ENCODE data around the gene FYB2. TPM values are rescaled to one million over a fixed set of nuclear protein-coding genes. Genes with fewer than 3 reads are reported as not detected.

FYB2 gene
- polyA plus RNA-seq, 3 donors, result 0.49 TPM; not detected in 2

GRCh38 chr1:56771717-56772116 is 47.5 kb downstream of the FYB2 start:
- H3K27ac ChIP-seq (ENCODE audit: low read depth, low read length), result no peak overlapping the region
- 81 to 90% (median 88%) methylated on average over 3 of the region's 3 CpGs for WGBS, 3 donors

DNA sequence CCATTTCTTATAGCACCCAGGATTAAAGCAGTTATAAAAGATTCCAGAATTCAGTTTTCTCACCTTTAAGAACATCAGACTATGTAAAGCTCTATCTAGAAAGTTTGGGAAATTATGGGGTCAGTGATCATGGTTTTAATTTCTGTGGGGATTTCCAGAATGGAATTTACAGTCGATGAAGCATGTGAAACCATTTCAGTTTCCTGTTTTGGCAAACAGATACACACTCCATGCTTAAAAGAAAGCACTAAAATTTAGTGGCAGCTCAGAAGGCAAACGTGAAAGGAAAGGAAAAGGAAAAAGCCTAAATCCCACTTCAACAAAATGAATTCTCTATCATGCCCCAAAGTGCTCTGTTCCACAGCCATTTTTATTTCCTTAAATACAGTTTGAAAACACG is 60.4 kb downstream of the FYB2 start:
- H3K27ac ChIP-seq (ENCODE audit: low read depth, low read length), result no peak overlapping the region
- 26 to 60% (median 27%) methylated on average over 3 of the region's 3 CpGs for WGBS, 3 donors

GRCh38 chr1:56758135-56758534 is 61.1 kb downstream of the FYB2 start:
- no peak overlapping the region for H3K27ac ChIP-seq (ENCODE audit: low read depth, low read length)

DNA sequence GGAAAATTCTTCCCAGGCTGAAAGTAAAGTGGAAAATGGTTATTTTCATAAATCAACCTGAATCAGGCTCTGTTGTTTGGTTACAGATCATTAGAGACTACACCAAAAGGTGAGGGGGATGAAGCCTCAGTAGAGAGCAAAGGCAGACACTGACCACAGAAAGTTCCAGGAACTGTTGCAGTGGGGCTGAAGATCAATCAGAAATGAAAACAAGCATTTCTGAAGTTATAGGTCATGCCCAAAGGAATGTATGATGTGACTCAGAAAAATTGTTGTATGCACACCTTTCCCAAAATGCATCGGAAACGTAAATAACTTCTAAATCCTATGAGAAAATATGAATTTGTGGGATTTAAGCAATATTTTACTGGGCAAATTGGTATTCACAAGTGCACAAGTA is 63.3 kb downstream of the FYB2 start:
- WGBS, 3 donors, result 90 to 94% (median 91%) methylated on average over 2 of the region's 2 CpGs

DNA sequence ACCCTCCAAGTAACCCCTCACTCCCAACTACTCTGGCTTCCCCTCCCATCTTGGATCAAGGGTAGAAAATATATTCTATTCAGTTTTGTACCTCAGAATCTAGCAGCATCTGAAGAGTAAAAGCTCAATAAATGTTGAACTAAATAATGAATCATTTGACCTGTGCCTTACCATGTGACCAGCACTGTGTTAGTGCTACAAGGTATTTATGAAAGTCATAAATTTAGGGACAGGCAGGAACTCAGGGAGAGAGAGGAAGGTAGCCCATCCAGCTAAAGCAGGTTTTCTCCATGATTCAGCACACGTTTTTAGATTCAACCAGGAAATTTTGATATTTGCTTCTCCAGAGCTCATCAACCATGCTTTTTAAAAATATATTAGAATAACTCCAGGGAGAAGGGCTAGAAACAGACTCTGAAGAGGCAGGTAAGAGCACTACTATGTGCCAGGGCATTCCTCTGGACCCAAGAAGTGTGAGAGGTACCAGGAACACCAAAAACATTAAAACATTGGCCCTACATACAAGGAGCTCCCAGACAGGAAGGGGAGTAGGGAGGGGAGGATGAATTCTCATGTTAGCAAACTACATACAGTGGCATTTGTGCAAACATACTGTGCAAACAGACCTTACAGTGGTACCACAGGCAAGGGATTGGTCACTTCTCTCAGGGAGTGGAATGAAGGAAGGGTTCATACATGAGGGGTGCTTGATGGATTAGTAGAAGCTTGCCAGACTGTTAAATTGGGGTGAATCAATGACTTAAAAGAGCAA is 64.3 kb downstream of the FYB2 start:
- no peak overlapping the region for H3K27ac ChIP-seq (ENCODE audit: low read depth, low read length)
- 26 to 54% (median 49%) methylated on average over 1 of the region's 1 CpG for WGBS, 3 donors

More for the DNA sequence above, 63.3 kb downstream of the FYB2 start:
- H3K27ac ChIP-seq (ENCODE audit: low read depth, low read length), result no peak overlapping the region

- H3K27ac ChIP-seq (ENCODE audit: low read depth, low read length), result no peak overlapping the region
- WGBS, 3 donors, result 62 to 86% (median 69%) methylated on average over 3 of the region's 3 CpGs
These were observed 74.0 kb downstream of the FYB2 start for GRCh38 chr1:56745231-56745630.

DNA sequence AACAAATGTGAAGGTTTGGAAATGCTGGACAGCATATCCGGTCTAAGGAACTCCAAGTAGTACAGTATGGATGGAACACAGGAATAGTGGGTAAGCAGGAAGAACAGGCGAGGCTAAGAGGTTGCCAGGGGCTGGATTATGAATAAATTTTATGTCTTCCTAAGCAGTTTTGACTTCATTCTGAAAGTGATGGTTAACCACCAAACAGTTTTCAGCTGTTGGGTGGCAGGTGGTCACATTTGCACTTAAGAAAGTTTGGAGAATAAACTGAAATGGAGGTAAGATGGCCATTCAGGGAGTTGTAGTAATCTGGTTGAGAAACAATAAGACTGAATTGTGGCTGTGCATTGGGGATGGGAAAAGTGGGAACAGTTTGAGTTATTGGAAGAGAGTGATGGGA is 90.2 kb downstream of the FYB2 start:
- 84 to 91% (median 87%) methylated on average over 2 of the region's 2 CpGs for WGBS, 3 donors

GRCh38 chr1:56726706-56727105 is 92.5 kb downstream of the FYB2 start:
- no peak overlapping the region for H3K27ac ChIP-seq (ENCODE audit: low read depth, low read length)

More for the DNA sequence above, 90.2 kb downstream of the FYB2 start:
- no peak overlapping the region for H3K27ac ChIP-seq (ENCODE audit: low read depth, low read length)

DNA sequence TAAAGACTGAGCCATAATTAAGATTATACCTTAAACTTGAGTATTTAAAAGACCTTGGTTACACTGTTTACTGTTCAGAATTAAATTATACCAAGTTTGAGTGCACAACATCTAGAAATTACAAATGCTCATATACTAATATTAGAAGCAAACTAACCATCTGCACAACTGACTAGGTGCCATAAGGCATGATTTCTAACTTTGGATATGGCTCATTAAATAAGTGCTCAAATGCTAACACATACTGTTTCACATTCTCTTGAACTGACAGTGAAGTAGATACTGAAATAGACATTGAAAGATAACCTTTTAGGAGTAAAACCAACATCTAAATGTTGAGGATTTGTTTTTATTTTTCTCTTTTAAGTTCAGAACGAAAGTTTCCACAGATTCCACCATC is 100.0 kb downstream of the FYB2 start:
- 61 to 86% (median 70%) methylated on average over 1 of the region's 1 CpG for WGBS, 3 donors
- H3K27ac ChIP-seq (ENCODE audit: low read depth, low read length), result no peak overlapping the region

DNA sequence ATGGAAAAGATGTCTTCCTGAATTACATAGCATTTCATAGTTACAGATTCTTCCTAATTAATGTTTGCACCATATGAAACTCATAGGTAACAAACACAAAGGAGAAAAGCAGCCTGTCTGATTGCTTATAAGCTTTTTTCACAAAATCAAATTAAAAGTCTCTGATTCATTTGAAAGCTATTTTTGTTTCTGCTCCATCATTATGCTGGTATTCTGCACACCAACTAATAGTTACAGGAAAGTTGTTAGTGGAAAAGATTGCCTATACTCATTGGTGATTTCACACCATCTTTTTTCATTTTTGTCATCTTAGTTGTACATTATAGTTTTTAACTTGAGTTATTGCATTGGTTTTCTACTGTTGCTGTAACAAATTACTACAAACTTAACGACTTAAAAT is 104.0 kb downstream of the FYB2 start:
- no peak overlapping the region for H3K27ac ChIP-seq (ENCODE audit: low read depth, low read length)
- WGBS, 3 donors, result 41 to 68% (median 67%) methylated on average over 1 of the region's 1 CpG

DNA sequence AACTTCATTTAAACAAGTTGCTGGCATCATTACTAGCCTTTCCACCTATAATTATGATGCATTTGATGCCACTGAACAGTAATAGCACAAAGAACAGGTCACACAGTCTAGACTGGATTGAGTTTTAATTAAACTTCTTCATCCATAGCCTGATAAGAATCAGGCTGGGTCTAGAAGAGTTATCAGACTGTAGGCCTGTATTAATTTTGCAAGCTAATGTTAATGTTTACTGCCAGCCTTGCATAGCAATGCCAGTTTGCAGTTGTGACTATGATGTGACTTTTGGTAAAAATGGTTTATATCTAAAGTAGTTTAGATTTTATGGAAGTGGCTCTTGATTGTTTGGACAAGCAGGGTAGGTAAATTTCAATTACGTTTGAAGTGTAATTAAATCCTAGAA is 106.1 kb downstream of the FYB2 start:
- H3K27ac ChIP-seq (ENCODE audit: low read depth, low read length), result no peak overlapping the region
- 83 to 90% (median 90%) methylated on average over 1 of the region's 1 CpG for WGBS, 3 donors

DNA sequence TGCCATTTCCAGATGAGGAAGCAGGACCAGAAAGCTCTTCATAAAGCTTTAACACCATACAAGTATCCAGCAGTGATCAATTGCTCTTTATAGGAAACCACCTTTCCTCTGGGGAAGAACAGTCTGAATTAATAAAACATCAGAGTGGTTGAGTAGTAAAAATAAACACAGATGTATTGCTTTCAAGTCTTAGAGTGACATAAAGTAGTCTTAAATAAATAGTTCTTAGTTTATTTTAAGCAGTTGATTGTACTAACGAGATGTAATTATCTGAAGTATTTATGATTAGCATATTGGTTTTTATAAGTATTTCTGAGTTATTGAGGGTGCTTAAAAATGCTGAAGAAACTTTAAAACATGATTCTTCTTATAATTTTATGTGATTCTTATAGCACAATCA is 107.1 kb downstream of the FYB2 start:
- no peak overlapping the region for H3K27ac ChIP-seq (ENCODE audit: low read depth, low read length)
- 43 to 88% (median 85%) methylated on average over 1 of the region's 1 CpG for WGBS, 3 donors

DNA sequence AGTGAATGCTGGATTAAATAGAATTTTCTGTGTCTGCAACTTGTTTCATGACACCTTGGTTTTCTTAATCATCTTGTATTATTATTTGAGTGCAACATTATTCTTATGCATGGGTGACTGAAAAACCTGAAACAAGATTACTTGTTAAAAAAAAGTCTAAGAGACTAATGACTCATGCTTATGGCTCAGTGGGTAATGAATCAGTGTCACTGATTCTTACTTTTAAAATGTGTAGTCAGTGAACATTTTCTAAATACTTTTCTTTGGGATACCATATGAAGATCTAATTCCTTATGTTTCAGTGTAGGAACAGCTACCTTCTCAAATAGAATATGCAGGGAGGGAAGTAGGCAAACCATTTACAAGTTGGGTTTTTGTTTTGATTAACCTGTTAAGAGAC is 108.6 kb downstream of the FYB2 start:
- H3K27ac ChIP-seq (ENCODE audit: low read depth, low read length), result no peak overlapping the region

GRCh38 chr1:56709995-56710394 is 109.2 kb downstream of the FYB2 start:
- H3K27ac ChIP-seq (ENCODE audit: low read depth, low read length), result no peak overlapping the region
- 57 to 81% (median 65%) methylated on average over 2 of the region's 2 CpGs for WGBS, 3 donors

- H3K27ac ChIP-seq (ENCODE audit: low read depth, low read length), result no peak overlapping the region
- 9 to 14% (median 11%) methylated on average over 2 of the region's 2 CpGs for WGBS, 3 donors
These were observed 109.8 kb downstream of the FYB2 start for GRCh38 chr1:56709269-56709880.

DNA sequence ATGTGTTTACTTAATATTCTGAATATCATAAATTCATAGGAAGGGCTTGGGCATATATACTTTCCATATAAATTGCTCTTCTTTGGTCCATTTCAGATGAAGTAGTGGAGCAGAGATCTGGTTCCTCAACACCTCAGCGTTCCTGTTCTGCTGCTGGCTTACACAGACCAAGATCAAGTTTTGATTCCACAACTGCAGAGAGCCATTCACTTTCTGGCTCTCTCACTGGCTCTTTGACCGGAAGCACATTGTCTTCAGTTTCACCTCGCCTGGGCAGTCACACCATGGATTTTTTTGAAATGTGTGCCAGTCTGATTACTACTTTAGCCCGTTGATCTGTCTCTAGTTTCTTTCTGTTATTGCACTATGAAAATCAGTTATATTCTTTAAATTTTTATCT is 111.8 kb downstream of the FYB2 start:
- H3K27ac ChIP-seq (ENCODE audit: low read depth, low read length), result no peak overlapping the region
- WGBS, 3 donors, result 86 to 88% (median 86%) methylated on average over 4 of the region's 4 CpGs

DNA sequence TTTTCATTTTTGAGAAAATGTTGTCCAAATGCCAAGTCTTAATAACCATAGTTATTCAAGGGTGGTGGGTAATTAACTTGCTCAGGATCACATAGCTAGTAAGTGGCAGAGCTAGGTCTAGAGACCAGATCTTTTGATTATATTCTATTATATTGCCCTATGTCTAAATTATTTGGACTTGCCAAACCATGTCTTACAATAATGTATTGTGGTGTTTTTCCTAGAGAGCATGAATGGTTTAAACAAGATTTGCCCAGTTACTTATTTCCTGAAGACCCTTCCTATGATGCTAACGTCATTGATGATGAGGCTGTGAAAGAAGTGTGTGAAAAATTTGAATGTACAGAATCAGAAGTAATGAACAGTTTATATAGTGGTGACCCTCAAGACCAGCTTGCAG is 115.5 kb downstream of the FYB2 start:
- no peak overlapping the region for H3K27ac ChIP-seq (ENCODE audit: low read depth, low read length)
- whole genome bisulfite sequencing, 3 donors, result 76 to 89% (median 89%) methylated on average over 1 of the region's 1 CpG

- 85 to 88% (median 86%) methylated on average over 3 of the region's 3 CpGs for WGBS, 3 donors
- H3K27ac ChIP-seq (ENCODE audit: low read depth, low read length), result no peak overlapping the region
These were observed 122.5 kb downstream of the FYB2 start for GRCh38 chr1:56696663-56697062.

GRCh38 chr1:56688522-56689026 is 130.6 kb downstream of the FYB2 start:
- 74 to 77% (median 75%) methylated on average over 3 of the region's 3 CpGs for WGBS, 3 donors
- no peak overlapping the region for H3K27ac ChIP-seq (ENCODE audit: low read depth, low read length)

GRCh38 chr1:56686169-56686568 is 133.0 kb downstream of the FYB2 start:
- 90 to 92% (median 91%) methylated on average over 2 of the region's 2 CpGs for WGBS, 3 donors
- no peak overlapping the region for H3K27ac ChIP-seq (ENCODE audit: low read depth, low read length)

Data from adipose tissue (tissue), 3 donors.